ENCODE measurements around the gene KSR2.

KSR2 gene

GRCh38 chr12:117526757-117527478 is 441.9 kb downstream of the KSR2 start:
- no peak for DNase-seq (ENCODE audit: low spot score)

- no peak for DNase-seq (ENCODE audit: low spot score)
Observed at GRCh38 chr12:117525766-117526165, 443.0 kb downstream of the KSR2 start.

- DNase-seq (ENCODE audit: low spot score), result no peak
Observed at GRCh38 chr12:117524806-117525205, 444.0 kb downstream of the KSR2 start.

- no peak for DNase-seq (ENCODE audit: low spot score)
Observed at GRCh38 chr12:117523971-117524370, 444.8 kb downstream of the KSR2 start.

GRCh38 chr12:117522559-117522958 is 446.2 kb downstream of the KSR2 start:
- DNase-seq (ENCODE audit: low spot score), result no peak

GRCh38 chr12:117521867-117522266 is 446.9 kb downstream of the KSR2 start:
- no peak for DNase-seq (ENCODE audit: low spot score)

GRCh38 chr12:117521346-117521745 is 447.4 kb downstream of the KSR2 start:
- no peak for DNase-seq (ENCODE audit: low spot score)

- no peak for DNase-seq (ENCODE audit: low spot score)
Observed at GRCh38 chr12:117518594-117519270, 450.1 kb downstream of the KSR2 start.

- no peak for DNase-seq (ENCODE audit: low spot score)
Observed at GRCh38 chr12:117517219-117517739, 451.5 kb downstream of the KSR2 start.

- DNase-seq (ENCODE audit: low spot score), result no peak
Observed at GRCh38 chr12:117516034-117516433, 452.8 kb downstream of the KSR2 start.

GRCh38 chr12:117514016-117514415 is 454.8 kb downstream of the KSR2 start:
- no peak for DNase-seq (ENCODE audit: low spot score)

- no peak for DNase-seq (ENCODE audit: low spot score)
Observed at GRCh38 chr12:117513353-117513752, 455.4 kb downstream of the KSR2 start.

GRCh38 chr12:117508468-117508867 is 460.3 kb downstream of the KSR2 start:
- DNase-seq (ENCODE audit: low spot score), result no peak

- no peak for DNase-seq (ENCODE audit: low spot score)
Observed at GRCh38 chr12:117507548-117507947, 461.2 kb downstream of the KSR2 start.

- no peak for DNase-seq (ENCODE audit: low spot score)
Observed at GRCh38 chr12:117506333-117506732, 462.5 kb downstream of the KSR2 start.

GRCh38 chr12:117502633-117503032 is 466.2 kb downstream of the KSR2 start:
- DNase-seq (ENCODE audit: low spot score), result no peak

GRCh38 chr12:117502233-117502632 is 466.6 kb downstream of the KSR2 start:
- no peak for DNase-seq (ENCODE audit: low spot score)

- DNase-seq (ENCODE audit: low spot score), result no peak
Observed at GRCh38 chr12:117501076-117501869, 467.5 kb downstream of the KSR2 start.

GRCh38 chr12:117499759-117500485 is 468.9 kb downstream of the KSR2 start:
- no peak for DNase-seq (ENCODE audit: low spot score)

- DNase-seq (ENCODE audit: low spot score), result no peak
Observed at GRCh38 chr12:117498880-117499279, 469.9 kb downstream of the KSR2 start.

- DNase-seq (ENCODE audit: low spot score), result no peak
Observed at GRCh38 chr12:117498256-117498655, 470.5 kb downstream of the KSR2 start.

GRCh38 chr12:117497407-117497806 is 471.4 kb downstream of the KSR2 start:
- DNase-seq (ENCODE audit: low spot score), result no peak
